T-helper 22 cell (primary cell): Measurements from ENCODE around the gene IRS4.

Experiments
- DNase-seq: peaks from one replicate; pipeline ENCODE4 v3.0.0-alpha.2; 2020; ENCODE audit warnings: low read depth

IRS4 gene

GRCh38 chrX:108736509-108737479 is at the start of gene IRS4:
Gene IRS4 (minus strand): TSS chrX:108736563.
- DNase-seq: no peak

- no peak for DNase-seq
These were observed 36.2 kb upstream of the IRS4 start for GRCh38 chrX:108772549-108772948.

GRCh38 chrX:108763559-108763958 is 27.2 kb upstream of the IRS4 start:
- DNase-seq: no peak

GRCh38 chrX:108740299-108740774 is 4.0 kb upstream of the IRS4 start:
- DNase-seq: no peak

GRCh38 chrX:108737754-108738153 is 1.4 kb upstream of the IRS4 start:
- DNase-seq: no peak

- no peak for DNase-seq
These were observed 469 bp downstream of the IRS4 start for GRCh38 chrX:108735679-108736508.

GRCh38 chrX:108735091-108735678 is 1.2 kb downstream of the IRS4 start:
- DNase-seq: no peak

- DNase-seq: no peak
These were observed 1.9 kb downstream of the IRS4 start for GRCh38 chrX:108734426-108734825.

- DNase-seq: no peak
These were observed 3.6 kb downstream of the IRS4 start for GRCh38 chrX:108732630-108733321.

GRCh38 chrX:108731153-108731552 is 5.2 kb downstream of the IRS4 start:
- DNase-seq: no peak

GRCh38 chrX:108726748-108727147 is 9.6 kb downstream of the IRS4 start:
- DNase-seq: no peak

- no peak for DNase-seq
These were observed 13.8 kb downstream of the IRS4 start for GRCh38 chrX:108722561-108722960.

- DNase-seq: no peak
These were observed 23.5 kb downstream of the IRS4 start for GRCh38 chrX:108712886-108713285.

- no peak for DNase-seq
These were observed 31.5 kb downstream of the IRS4 start for GRCh38 chrX:108704839-108705238.

- no peak for DNase-seq
These were observed 33.8 kb downstream of the IRS4 start for GRCh38 chrX:108702530-108702929.

- no peak for DNase-seq
These were observed 34.7 kb downstream of the IRS4 start for GRCh38 chrX:108701633-108702032.

- no peak for DNase-seq
These were observed 37.0 kb downstream of the IRS4 start for GRCh38 chrX:108699368-108699767.

- DNase-seq: no peak
These were observed 39.7 kb downstream of the IRS4 start for GRCh38 chrX:108696690-108697089.
